Smooth muscle cell (in vitro differentiated cells): ENCODE data around the gene ZNF366. TPM values are rescaled to one million over a fixed set of nuclear protein-coding genes. Genes with fewer than 3 reads are reported as not detected.

Source experiments
- DNase-seq: peaks from one replicate; lab custom pipeline; 2025; ENCODE audit not compliant: unreplicated experiment; lab: John Stamatoyannopoulos, UW
- H2AFZ ChIP-seq: fragments of 200-600 bp; sonication (generic); 2 replicates; pipeline ENCODE4 v1.6.0; 2016; ENCODE audit warnings: antibody characterized with exemption, low read depth, mild to moderate bottlenecking
- H3F3A ChIP-seq: fragments of 200-600 bp; sonication (generic); 2 replicates; pipeline ENCODE4 v1.6.0; 2017; ENCODE audit warnings: antibody characterized with exemption, low read depth
- H3K27ac ChIP-seq: fragments of 200-600 bp; sonication (generic); 2 replicates; pipeline ENCODE4 v1.5.1; 2016; ENCODE audit warnings: low read depth, mild to moderate bottlenecking
- H3K27me3 ChIP-seq: fragments of 200-600 bp; sonication (generic); 2 replicates; pipeline ENCODE4 v1.6.1; 2016; ENCODE audit warnings: low read depth, mild to moderate bottlenecking
- H3K36me3 ChIP-seq: fragments of 200-600 bp; sonication (generic); 2 replicates; pipeline ENCODE4 v1.5.1; 2016; ENCODE audit warnings: low read depth
- H3K4me1 ChIP-seq: fragments of 200-600 bp; sonication (generic); 2 replicates; pipeline ENCODE4 v1.5.1; 2016; ENCODE audit warnings: low read depth
- H3K4me2 ChIP-seq: fragments of 200-600 bp; sonication (generic); 2 replicates; pipeline ENCODE4 v1.6.0; 2016; ENCODE audit warnings: mild to moderate bottlenecking
- H3K4me3 ChIP-seq: fragments of 200-600 bp; sonication (generic); 2 replicates; pipeline ENCODE4 v1.5.1; 2016; ENCODE audit warnings: mild to moderate bottlenecking
- H3K79me2 ChIP-seq: fragments of 200-600 bp; sonication (generic); 2 replicates; pipeline ENCODE4 v1.6.0; 2016; ENCODE audit warnings: low read depth, mild to moderate bottlenecking
- H3K9ac ChIP-seq: fragments of 200-600 bp; sonication (generic); 2 replicates; pipeline ENCODE4 v1.6.0; 2016; ENCODE audit warnings: low read depth
- H3K9me3 ChIP-seq: fragments of 200-600 bp; sonication (generic); replicated peaks from 2 replicates; pipeline ENCODE4 v1.5.1; 2016; ENCODE audit warnings: low read depth
- H4K20me1 ChIP-seq: fragments of 200-600 bp; sonication (generic); 2 replicates; pipeline ENCODE4 v1.6.0; 2016; ENCODE audit warnings: low read depth
- WGBS: methylation state at CpG from one replicate; pipeline ENCODE4 v1.1.7; 2016; ENCODE audit warnings: low lambda C conversion rate; 5-methylcytosine and 5-hydroxymethylcytosine counted together
- polyA plus RNA-seq: library from polyadenylated mRNA; unstranded; fragments of >200 nt; fragmentation: Nextera tagmentation; extraction: Ambion mirVana; gene quantifications from 2 replicates; pipeline ENCODE4 v1.2.1, GENCODE V29; 2016
- total RNA-seq: library from RNA; depleted of rRNA; stranded (reverse); fragments of >200 nt; gene quantifications from 2 replicates; pipeline ENCODE4 v1.2.3, GENCODE V29; 2014
- TF ChIP-seq, protein P1 (sequence below): fragments of 200-600 bp; sonication (generic); IDR thresholded peaks from 2 replicates; pipeline ENCODE4 v1.5.1; 2017; ENCODE audit warnings: borderline replicate concordance, mild to moderate bottlenecking, antibody characterized with exemption; ENCODE audit not compliant: insufficient read depth, poor library complexity, severe bottlenecking

The ZNF366 gene
- total and polyA plus RNA-seq, 2 experiments from 2014 or later: not detected

DNA sequence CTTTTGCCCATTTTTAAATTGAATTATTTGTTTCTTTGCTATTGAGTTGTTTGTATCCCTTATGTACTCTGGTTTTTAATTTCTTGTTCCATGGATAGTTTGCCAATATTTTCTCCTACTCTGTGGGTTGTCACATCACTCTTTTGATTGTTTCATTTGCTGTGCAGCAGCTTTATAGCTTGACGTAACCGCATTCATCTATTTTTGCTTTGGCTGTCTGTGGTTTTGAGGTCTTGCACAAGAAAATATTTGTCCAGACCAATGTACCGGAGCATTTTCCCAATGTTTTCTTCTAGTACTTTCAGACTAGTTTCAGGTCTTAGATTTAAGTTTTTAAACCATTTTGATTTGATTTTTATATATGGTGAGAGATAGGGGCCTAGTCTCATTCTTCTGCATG, 36.2 kb upstream of the ZNF366 start:
- Histone ChIP-seq H3K79me2 (no peaks in the 10 kb centered on the region), H3K4me2 (peak overlapping the region; percentile 46), H3K9ac (no peak overlapping the region), H3K36me3 (no peaks in the 10 kb centered on the region), H3K27me3 (no peaks in the 10 kb centered on the region), H3F3A (no peaks in the 10 kb centered on the region), H4K20me1 (no peaks in the 10 kb centered on the region), H3K4me1 (no peaks in the 10 kb centered on the region), H2AFZ (peak overlapping the region; percentile 33), H3K9me3 (peaks cover 10% of the 10 kb centered on the region), H3K4me3 (no peak overlapping the region), H3K27ac (peak overlapping the region; percentile 64)
- WGBS: 30% methylated on average over 3 of the region's 3 CpGs
- TF ChIP-seq, protein P1, sequence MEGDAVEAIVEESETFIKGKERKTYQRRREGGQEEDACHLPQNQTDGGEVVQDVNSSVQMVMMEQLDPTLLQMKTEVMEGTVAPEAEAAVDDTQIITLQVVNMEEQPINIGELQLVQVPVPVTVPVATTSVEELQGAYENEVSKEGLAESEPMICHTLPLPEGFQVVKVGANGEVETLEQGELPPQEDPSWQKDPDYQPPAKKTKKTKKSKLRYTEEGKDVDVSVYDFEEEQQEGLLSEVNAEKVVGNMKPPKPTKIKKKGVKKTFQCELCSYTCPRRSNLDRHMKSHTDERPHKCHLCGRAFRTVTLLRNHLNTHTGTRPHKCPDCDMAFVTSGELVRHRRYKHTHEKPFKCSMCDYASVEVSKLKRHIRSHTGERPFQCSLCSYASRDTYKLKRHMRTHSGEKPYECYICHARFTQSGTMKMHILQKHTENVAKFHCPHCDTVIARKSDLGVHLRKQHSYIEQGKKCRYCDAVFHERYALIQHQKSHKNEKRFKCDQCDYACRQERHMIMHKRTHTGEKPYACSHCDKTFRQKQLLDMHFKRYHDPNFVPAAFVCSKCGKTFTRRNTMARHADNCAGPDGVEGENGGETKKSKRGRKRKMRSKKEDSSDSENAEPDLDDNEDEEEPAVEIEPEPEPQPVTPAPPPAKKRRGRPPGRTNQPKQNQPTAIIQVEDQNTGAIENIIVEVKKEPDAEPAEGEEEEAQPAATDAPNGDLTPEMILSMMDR: no peak
- no peak for DNase-seq

DNA sequence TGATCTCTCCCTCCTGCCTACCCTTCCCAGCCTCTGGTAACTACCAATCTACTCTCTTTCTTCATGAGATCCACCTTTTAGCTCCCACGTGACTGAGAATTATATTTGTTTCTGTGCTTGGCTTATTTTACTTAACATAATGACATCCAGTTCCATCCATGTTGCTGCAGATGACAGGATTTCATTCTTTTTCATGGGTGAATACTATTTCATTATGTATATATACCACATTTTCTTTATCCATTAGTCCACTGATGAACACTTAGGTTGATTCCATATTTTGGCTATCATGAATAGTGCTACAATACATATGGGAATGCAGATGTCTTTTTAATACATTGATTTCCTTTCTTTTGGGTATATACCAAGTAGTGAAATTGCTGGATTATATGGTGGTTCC, 35.5 kb upstream of the ZNF366 start:
- H3K27me3 ChIP-seq: no peaks in the 10 kb centered on the region
- H3K9me3 ChIP-seq: peaks cover 10% of the 10 kb centered on the region
- H3K9ac ChIP-seq: no peak overlapping the region
- WGBS: 90% methylated on average over 1 of the region's 1 CpG
- no peaks in the 10 kb centered on the region for H3F3A ChIP-seq
- H3K36me3 ChIP-seq: no peaks in the 10 kb centered on the region
- H3K4me2 ChIP-seq: no peak overlapping the region
- TF ChIP-seq, protein P1: no peak
- no peak overlapping the region for H2AFZ ChIP-seq
- no peaks in the 10 kb centered on the region for H3K4me1 ChIP-seq
- no peak for DNase-seq
- no peaks in the 10 kb centered on the region for H3K79me2 ChIP-seq
- no peak overlapping the region for H3K4me3 ChIP-seq
- H3K27ac ChIP-seq: no peak overlapping the region
- no peaks in the 10 kb centered on the region for H4K20me1 ChIP-seq

GRCh38 chr5:72541501-72542225, 34.5 kb upstream of the ZNF366 start:
- WGBS: 58% methylated on average over 7 of the region's 7 CpGs
- H3K36me3 ChIP-seq: no peaks in the 10 kb centered on the region
- no peak overlapping the region for H3K4me2 ChIP-seq
- no peak for DNase-seq
- H2AFZ ChIP-seq: peak overlapping the region; percentile 56
- H3K4me1 ChIP-seq: no peaks in the 10 kb centered on the region
- TF ChIP-seq, protein P1: no peak
- no peaks in the 10 kb centered on the region for H3F3A ChIP-seq
- peaks cover 10% of the 10 kb centered on the region for H3K9me3 ChIP-seq
- no peak overlapping the region for H3K27ac ChIP-seq
- no peaks in the 10 kb centered on the region for H3K79me2 ChIP-seq
- H4K20me1 ChIP-seq: no peaks in the 10 kb centered on the region
- H3K27me3 ChIP-seq: no peaks in the 10 kb centered on the region
- H3K4me3 ChIP-seq: no peak overlapping the region
- no peak overlapping the region for H3K9ac ChIP-seq

DNA sequence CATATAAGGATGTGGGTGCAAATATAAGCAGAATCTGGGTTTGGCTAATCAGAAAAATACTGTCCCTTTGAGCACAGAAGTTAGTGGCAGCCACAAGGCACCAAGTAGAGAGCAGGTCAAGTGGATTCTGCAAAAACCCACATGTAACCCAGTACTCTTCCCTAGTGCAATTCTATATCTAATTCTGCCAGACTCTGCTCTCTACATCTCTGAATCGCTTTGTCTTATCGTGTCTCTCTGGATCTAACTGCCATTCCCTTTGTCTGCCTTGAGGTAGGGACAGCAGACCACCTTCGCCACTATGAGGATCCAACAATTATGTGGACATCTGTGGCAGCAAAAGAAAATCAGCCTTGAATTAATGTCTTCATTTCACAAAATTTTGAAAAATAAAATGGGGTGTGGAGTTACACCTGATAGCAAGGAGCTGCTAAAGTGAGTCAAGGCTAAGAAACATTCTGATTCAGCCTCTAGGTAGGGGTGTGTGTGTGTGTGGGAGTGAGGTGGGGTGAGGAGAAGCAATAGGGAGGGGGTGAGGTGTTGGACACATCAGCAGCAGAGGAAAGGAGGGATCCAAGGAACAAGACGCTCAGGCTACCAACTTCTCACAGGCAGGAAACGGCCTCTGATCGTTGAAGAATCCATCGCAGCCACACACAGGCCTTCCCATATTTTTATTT, 33.7 kb upstream of the ZNF366 start:
- H3K4me2 ChIP-seq: no peak overlapping the region
- H3K36me3 ChIP-seq: no peaks in the 10 kb centered on the region
- H3K27me3 ChIP-seq: no peaks in the 10 kb centered on the region
- no peaks in the 10 kb centered on the region for H3K79me2 ChIP-seq
- H3F3A ChIP-seq: no peaks in the 10 kb centered on the region
- 71% methylated on average over 7 of the region's 7 CpGs for WGBS
- no peak overlapping the region for H3K4me3 ChIP-seq
- peaks cover 8% of the 10 kb centered on the region for H3K9me3 ChIP-seq
- H3K9ac ChIP-seq: no peak overlapping the region
- no peak for DNase-seq
- H2AFZ ChIP-seq: peak overlapping the region; percentile 56
- no peak overlapping the region for H3K27ac ChIP-seq
- TF ChIP-seq, protein P1: no peak
- H3K4me1 ChIP-seq: no peaks in the 10 kb centered on the region
- H4K20me1 ChIP-seq: no peaks in the 10 kb centered on the region
